ENCODE data around the gene NNMT.

NNMT gene

DNA sequence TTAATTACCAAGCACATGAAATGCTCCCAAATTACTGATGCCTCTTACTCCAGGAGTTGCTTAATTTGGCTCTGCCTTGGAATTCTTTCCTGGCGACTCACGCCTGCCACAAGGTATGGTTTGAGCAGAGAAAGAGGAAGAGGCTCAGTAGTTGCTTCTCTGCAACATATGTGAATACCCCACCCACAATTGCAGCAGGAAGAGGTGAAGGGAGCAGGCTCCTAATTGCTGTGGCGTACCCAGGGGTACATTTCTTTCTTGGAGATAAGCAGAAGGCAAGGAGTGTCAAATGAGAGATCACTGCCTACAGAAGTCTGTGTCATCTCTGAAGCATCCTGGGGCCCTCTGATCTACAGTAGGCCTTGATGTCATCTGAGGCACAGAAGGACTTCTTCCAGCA is 10.6 kb upstream of the NNMT start:
- DNase-seq = no peak

DNA sequence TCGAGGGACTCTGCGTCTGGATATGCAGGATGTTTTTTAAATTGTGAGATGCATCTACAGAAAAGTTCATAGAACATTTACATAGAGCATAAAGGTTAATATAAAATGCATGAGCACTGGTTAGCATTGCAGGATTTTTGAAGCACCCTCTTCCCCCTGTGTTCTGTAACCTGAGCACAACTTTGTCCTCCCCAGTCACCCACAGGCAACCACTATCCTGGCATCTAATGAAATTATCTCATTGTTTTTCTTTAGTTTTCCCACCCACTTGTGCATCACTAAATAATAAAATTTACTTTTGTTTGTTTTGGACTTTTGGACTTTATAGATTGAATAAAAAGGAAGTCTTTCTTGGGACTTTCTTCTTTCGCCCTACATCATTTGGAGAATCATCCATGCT is 10.0 kb upstream of the NNMT start:
- DNase-seq = no peak

DNA sequence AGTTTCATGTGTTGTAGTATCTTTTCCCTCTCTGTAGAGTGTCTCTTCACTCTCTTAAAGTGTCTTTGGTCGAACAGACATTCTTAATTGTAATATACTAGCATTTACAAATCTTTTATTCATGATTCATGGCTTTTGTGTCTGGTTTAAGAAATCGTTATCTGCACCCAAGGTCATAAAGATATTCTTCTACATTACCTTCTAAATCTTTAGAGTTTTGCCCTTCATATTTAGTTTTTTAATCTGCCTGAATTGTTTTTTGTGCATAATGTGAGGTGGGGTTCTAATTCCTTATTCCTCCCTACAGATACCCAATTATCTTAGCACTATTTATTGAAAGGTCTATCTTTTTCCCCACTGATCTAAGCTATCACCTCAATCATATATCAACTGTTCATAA is 9.0 kb upstream of the NNMT start:
- no peak for DNase-seq

DNA sequence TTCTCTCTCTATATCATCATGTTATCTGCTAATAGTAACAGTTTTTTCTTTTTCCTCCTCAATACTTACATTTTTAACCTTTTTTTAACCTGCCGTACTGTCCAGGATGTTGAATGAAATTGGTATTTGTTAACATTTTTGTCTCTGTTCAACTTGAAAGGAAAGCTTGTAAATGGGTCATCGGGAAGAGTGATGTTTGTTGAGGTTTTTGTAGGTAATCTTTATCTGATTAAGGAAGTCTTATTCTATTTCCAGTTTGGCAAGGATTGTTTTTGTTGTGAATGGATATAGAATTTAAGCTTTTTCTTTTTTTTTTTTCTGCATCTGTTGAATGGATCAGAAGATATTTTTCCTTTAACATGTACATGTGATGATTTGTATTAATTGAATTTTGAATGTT is 8.1 kb upstream of the NNMT start:
- no peak for DNase-seq

DNA sequence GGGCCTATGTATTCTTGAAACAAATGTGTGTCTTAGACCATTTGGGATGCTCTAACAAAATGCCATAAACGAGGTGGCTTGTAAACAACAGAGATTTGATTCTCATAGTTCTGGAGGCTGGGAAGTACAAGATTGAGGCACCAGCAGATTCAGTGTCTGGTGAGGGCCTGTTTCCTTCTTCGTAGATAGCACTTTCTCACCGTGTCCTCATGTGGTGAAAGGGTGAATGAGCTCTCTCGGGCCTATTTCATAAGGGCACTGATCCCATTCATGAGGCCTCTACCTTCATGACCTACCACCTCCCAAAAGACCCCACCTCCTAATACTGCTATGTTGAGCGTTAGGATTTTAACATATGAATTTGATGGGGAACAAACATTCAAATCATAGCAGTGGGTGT is 6.4 kb upstream of the NNMT start:
- no peak for DNase-seq

DNA sequence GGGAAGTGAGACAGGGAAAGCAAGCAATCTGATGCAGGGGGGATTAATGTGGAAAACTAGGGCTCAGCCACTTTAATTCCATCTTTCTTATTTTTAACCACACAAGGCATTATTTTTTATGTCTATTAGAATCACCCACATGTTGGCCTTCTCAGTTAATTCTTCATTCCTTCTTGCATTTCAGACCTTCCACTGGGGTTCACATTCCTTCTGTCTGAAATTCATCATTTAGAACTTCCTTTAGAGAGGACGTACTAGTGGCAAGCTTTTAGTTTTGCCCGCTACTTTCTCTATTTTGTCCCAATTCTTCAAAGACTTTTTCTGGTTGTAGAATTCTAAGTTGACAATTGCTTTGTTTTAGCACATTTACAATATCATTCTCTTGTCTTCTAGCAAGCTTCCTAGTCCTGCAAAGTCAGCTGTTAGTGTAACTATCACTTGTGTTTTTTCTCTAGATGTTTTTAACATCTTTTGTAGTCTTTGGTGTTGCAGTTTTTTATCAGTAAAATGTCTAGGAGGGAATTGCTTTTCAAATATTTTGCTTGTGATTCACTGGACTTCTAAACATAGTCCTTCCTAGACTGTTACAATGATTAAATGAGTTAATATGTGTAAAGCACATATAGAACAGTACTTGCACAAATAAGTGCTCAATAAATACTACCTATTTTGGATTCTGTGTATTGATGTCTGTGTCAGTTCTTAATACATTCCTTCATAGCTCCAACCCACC is 5.5 kb upstream of the NNMT start:
- no peak for DNase-seq

DNA sequence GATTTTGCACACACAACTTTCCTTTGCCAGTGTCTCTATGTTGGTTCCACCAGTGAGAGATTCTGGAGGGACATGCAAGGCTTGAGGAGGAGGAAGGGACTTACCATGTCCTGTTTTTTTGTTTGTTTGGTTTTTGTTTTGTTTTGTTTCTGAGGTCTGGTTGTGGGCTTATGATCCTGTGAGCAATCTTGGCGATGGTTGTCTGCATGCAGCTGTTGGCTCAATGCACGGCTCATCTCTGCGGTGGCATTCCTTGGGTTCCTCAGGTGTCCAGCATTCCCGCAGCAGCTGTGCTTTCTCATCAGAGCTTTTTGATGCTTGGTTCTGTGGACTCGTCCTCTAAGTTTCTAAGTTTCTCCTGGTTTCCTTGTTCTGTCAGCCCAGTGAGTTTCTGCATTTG is 4.8 kb upstream of the NNMT start:
- DNase-seq = no peak

DNA sequence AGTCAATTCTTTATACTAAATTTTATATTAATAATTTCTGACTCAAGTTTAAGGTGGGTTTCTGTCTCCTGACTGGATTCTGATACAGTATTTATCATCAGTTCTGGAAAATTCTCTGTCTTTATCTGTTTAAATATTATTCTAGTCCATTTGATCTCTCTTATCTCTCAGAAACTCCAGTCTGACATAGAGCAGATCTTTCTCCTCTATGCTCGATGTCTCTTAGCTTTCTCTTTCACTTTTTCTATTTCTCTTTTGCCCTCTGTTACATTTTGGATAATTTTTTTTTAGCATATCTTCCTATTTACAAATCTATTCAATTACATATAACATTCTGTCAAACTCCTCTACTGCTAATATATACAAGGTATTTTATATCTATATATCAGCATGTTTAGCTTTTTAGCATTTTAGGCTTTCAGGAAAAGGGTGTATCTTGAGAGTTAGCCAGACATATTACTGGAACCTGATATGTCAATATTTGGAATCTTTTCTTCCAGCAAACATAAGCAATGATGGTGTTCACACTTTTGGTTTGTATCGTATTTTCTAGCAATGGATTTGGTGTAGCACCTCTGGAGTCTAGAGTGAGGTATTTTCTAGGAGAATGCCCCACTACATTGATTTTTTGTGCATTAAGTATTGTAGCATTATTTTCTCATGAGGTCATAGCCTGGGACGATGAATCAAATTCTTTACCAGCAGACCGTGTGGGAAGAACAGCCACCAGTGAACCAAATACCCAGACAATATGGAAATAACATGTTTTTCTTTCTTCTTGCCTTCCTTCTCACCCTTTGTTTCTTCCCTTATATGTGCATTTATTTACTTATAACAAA is 4.1 kb upstream of the NNMT start:
- no peak for DNase-seq

DNA sequence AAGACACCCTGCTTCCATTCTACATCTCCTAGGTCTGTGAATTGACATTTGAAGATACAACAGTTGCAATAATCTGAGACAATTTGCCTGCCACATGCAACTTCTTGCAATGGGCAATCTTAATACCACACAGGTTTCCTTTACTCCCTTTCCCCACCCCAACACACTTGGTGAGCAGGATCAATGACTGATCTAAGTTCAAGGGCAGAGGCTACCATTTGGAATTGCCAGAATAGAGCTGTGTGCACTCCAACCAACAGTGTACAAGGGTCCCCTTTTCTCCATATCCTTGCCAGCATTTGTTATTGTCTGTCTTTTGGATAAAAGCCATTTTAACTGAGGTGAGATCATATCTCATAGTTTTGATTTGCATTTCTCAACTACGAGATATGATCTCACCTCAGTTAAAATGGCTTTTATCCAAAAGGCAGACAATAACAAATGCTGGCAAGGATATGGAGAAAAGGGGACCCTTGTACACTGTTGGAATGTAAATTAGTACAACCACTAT is 2.9 kb upstream of the NNMT start:
- no peak for DNase-seq

DNA sequence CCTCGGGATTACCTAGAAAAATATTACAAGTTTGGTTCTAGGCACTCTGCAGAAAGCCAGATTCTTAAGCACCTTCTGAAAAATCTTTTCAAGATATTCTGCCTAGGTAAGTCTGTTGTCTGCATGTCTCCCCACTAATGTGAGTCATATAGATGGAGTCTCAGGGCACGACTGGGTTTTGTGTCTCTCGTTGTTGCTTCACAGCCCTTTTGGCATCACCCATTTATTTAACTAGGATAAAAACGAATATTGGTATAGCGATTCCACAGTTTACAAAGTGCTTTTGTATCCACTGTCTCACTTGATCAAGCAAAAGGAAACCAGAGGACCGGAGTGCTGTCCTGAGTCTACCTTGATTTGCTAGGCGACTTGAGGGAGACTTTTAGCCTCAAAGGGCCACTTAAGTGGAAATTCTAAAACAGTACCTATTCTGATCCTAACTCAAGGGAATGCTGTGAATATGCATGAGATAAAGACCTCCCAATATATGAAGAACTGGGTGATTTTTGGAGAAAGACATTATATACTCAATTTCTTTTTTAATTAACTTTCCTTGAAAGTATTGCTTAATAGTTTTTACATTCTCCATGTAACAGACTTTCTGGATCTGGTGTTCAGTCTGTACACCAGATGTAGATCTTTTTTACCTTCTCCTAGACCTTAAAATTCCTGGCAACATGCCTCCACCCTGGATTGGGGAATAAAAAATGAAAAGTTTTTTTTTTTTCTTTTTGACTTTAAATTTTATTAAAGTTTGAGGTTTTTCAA is 590 bp downstream of the NNMT start:
- DNase-seq = no peak

DNA sequence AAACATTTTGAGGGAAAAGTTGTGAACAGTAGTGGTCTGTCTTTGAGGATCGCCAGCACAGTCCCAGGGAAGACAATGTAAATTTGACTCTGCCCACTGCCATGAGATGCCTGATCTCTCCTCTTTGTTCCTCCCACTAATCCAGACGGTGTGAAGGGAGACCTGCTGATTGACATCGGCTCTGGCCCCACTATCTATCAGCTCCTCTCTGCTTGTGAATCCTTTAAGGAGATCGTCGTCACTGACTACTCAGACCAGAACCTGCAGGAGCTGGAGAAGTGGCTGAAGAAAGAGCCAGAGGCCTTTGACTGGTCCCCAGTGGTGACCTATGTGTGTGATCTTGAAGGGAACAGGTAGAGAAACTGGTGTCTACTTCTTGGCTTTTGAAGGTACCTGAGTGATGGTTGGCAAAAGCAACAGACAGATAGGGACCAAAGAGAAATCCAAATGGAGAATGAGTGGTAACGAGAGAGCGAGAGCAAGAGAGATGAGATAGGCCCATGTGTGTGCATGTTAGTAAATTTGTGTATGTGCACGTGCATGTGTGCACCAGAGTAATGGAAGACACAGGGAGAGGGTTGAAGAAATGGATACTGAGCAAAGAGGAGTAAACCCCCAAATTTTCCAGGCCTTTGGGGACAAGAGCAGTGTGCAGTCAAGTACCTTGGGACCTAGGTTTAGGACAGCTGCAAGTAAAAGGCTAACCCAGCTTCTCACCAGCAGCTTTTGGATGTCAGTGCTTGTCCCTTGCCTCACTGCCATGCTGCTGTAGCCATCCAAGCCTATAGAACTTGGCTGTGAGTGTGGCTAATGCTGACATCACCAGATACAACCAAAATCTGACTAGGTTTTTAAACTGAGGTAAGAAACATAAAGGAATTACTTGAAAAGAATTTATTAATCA is 1.9 kb downstream of the NNMT start:
- DNase-seq = no peak

DNA sequence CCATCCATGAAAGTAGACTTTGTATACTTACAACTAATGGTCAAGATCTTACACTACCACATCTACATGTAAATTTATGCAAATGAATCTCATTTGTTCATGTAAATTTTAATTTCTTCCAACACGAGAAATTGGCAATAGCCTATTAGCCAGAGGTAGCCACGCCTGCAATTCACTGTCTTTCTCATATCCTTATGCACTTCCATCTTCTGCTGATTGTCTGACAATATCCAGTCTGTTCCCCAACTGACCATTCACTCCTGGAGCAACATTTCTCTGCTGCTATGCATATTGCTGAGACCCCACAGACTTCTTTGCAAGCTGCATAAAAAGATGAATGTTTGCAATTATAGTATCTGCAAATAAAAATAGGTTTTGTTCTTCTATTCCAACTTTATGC is 2.5 kb downstream of the NNMT start:
- DNase-seq = no peak

DNA sequence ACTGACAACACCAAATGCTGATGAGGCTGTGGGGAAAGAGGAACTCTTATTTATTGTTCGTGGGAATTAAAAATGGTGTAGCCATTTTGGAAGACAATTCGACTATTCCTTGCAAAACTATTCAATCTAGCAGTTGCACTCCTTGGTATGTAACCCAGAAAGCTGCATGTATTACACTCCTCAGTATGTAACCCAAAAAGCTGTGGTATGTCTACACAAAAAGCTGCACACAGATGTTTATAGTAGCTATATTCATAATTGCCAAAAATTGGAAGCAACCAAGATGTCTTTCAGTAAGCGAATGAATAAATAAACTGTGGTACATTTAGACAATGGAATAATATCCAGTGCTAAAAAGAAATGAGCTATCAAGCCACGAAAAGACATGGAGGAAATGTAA is 4.9 kb downstream of the NNMT start:
- no peak for DNase-seq

DNA sequence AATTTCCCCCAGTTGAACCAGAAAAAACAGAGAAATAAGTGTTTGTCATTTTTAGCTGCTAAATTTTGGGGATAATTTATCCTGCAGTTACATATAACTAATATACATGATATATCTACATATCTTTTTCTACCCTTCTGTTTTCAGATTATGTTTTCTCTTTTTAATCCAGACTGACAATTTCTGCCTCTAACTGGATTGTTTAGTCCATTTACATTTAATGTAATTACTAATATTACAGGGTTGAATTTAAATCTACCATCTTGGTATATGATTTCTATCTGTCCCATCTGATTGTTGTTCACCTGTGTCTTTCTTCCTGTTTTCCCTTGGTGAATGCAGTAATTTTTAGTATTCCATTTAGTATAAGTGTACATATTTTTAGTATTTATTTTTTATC is 5.7 kb downstream of the NNMT start:
- DNase-seq = no peak

DNA sequence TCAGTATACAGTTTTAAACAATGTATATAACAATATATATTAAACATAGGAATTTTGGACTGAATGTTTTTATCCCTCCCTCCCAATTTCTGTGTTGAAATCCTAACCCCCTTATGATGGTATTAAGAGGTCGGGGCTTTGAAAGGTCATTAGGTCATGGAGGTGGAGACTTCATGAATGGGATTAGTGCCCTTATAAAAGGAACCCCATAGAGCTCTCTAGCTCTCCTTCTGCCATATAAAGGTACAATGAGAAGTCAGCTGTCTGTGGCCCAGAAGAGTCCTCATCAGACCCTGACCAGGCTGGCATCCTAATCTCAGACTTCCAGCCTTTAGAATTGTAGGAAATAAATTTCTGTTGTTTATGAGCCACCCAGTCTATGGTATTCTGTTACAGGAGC is 6.5 kb downstream of the NNMT start:
- no peak for DNase-seq

DNA sequence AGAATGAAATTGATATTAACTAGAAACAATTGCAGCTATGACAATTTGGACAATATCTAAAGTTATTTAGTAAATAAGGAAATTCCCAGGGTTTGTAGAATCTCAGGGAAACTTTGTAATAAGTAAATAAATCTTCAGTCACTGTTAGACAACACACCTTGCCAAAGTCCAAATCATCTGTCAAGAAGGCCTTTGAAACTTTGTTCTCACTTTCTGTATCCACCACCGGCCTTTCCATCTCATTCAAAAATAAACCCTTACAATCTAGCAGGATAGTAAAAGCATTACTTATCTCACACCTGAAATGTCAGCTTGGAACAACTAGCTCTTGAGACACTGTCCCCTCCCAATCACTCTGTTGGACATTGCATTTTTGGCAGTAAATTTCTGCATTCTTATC is 7.9 kb downstream of the NNMT start:
- DNase-seq = no peak

DNA sequence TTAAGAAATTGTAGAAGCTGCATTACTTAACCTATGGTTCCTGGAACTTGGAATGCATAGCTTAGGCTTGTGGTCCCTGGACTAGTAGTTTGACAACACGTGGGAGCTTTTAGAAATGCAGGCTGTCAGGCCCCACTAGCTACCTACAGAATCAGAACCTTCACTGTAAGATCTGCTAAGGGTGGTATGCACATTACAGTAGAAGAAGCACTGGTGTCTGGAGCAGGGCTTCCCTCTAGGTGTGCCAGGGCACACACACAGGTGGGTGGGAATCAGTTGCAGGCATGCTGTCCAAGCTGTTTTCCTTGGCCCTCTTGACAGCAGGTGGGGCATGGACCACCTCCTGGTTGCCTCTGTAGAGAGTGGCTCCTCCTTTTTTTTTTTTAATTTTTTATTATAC is 8.8 kb downstream of the NNMT start:
- DNase-seq = no peak

DNA sequence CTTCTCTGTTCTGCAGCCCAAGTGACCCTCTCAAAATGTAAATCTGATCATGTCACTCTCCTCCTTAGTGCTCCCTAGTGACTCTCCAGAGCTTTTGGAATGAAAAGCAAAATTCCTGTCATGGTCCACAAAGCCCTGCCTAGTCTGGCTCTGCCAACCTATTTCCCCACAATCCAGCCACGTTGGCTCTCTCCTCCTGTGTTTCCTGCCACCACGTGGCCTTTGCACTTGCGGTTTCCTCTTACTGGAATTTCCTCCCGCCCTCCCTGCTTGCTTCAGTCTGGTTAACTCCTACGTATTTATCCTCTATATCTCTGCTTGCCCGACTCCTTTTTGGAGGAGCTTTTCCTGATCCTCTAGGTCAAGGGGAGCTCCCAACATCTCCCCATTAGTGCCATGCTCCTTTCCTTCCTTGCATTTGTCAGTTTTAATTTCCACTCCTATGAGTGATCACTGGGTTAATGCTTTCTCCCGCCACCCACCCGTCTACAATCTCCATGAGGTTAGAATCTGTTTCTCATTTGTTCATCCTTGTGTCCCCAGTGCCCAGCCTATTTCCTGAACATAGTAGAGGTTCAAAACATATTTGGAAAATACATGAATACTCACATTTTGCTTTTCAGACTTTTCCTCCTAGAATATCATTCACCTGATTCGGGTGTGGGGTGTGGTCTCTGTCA is 11.5 kb downstream of the NNMT start:
- DNase-seq = peak in 1 of 14 donors; percentile 43

DNA sequence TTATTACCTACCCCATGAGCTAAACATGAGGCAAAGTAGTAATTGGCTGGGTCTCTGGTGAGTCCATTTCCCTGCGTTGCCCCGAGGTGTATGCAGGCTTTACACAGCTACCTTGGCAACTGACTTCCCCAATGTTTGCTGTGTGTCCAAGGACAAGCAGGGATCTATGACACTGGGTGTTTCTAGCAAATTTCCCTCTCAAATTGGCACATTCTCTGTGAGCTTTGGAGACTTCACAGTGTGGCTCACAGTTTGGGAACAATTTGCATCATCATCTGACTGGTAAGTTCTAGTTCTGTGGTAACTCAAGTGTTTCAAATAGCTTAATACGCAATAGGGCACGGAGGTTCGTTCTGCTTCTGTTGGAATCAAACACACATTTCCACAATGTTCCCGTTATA is 12.5 kb downstream of the NNMT start:
- peak in 1 of 14 donors; percentile 9 for DNase-seq

DNA sequence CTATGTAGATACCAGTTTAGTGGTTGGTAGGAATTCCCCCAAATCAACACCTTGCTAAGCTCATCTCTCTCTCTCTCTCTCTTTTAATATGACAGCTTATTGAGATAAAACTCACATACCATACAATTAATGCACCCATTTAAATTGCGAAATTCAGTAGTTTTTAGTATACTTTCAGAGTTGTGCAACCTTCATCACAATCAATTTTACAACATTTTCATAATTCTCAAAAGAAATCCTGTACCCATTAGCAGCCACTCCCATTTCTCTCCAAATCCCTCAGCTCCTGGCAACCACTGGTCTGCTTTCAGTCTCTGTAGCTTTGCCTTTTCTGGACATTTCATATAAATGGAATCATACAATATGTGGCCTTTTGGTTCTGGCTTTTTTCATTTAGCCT is 13.3 kb downstream of the NNMT start:
- DNase-seq = no peak

DNA sequence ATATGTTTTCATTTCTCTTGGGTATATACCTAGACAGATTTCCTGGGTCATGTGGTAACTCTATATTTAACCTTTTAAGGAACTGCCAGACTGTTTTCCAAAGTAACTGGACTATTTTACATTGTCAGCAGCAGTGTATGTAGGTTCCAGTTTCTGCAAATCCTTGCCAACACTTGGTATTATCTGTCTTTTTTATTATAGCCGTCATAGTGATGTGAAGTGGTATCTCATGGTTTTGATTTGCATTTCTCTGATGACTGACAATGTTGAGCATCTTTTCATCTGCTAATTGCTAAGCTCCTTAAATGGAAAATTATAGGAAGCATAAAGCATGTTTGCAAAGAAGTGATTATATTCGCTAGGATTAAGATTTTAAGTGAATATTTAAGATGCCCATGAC is 13.9 kb downstream of the NNMT start:
- no peak for DNase-seq

DNA sequence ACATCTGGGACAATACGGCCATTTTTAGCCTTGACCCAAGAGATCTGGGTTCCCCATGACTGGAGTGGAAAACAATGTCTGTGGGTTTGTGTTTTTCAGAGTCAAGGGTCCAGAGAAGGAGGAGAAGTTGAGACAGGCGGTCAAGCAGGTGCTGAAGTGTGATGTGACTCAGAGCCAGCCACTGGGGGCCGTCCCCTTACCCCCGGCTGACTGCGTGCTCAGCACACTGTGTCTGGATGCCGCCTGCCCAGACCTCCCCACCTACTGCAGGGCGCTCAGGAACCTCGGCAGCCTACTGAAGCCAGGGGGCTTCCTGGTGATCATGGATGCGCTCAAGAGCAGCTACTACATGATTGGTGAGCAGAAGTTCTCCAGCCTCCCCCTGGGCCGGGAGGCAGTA is 15.7 kb downstream of the NNMT start:
- DNase-seq = no peak
